IPS DF 6.9 (cell line): ENCODE data around the gene TNFRSF1B.

ENCODE experiments used
- DNase-seq: peaks from one replicate; pipeline ENCODE4 v3.0.0-alpha.2; 2013; ENCODE audit warnings: low read depth, low spot score
- H3K27ac ChIP-seq: one replicate; pipeline ENCODE4 v1.5.1; 2013; ENCODE audit warnings: low read length, control low read depth
- H3K27me3 ChIP-seq: 2 replicates; pipeline ENCODE4 v1.6.1; 2013; ENCODE audit warnings: mild to moderate bottlenecking, low read length; ENCODE audit not compliant: control insufficient read depth, insufficient read depth
- H3K36me3 ChIP-seq: 2 replicates; pipeline ENCODE4 v1.6.1; 2013; ENCODE audit warnings: low read length; ENCODE audit not compliant: control insufficient read depth, insufficient read depth
- H3K4me1 ChIP-seq: 2 replicates; pipeline ENCODE4 v1.6.1; 2013; ENCODE audit warnings: low read length; ENCODE audit not compliant: control insufficient read depth, insufficient read depth
- H3K4me3 ChIP-seq: 2 replicates; pipeline ENCODE4 v1.5.1; 2013; ENCODE audit warnings: mild to moderate bottlenecking, low read length
- H3K9me3 ChIP-seq: 2 replicates; pipeline ENCODE4 v1.6.1; 2013; ENCODE audit warnings: low read length, inconsistent platforms; ENCODE audit not compliant: control insufficient read depth, insufficient read depth
- WGBS: extraction: QIAGEN DNeasy Blood & Tissue Kit; methylation state at CpG from one replicate; pipeline ENCODE4 v1.1.7; 2013; ENCODE audit warnings: mixed read lengths, missing lambda C conversion rate; ENCODE audit not compliant: insufficient read length, insufficient coverage; 5-methylcytosine and 5-hydroxymethylcytosine counted together

Gene TNFRSF1B

DNA sequence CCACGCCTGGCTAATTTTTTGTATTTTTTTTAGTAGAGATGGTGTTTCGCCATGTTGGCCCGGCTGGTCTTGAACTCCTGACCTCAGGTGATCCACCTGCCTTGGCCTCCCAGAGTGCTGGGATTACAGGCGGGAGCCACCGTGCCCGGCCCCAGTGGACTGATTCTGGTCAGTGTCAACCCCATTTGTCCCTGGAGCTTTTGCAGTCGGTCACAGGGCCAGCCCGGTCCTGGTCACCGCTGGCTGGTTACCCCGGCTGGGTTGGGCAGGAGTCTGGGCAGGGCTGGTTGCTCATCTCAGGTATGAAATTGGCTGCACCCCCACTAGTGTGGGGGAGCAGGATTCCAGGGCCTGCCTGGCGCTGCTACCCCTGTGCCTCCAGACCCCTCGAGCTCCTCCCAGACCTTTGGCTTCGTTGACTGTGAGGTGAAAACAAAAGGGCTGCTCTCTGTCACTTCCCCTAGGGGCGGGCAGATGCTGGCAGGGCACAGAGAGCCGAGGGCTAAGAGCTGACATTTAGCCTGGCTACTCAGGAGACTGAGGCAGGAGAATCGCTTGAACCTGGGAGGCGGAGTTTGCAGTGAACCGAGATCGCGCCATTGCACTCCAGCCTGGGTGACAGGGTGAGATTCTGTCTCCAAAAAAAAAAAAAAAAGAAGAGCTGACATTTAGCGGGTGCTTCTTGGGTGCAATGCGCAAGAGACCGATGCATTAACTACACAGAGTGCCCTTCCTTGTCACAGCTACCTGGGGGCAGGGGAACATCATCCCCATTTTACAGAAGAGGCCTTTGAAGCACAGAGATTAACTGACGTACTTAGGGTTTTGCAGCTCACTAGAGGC is 10.6 kb downstream of the TNFRSF1B start:
- Histone ChIP-seq H3K36me3 (no peaks in the 10 kb centered on the region), H3K27me3 (no peaks in the 10 kb centered on the region), H3K27ac (no peak overlapping the region), H3K9me3 (no peaks in the 10 kb centered on the region), H3K4me1 (peaks cover 6% of the 10 kb centered on the region), H3K4me3 (no peak overlapping the region)
- DNase-seq = no peak
- no CpG with 5 or more reads among the region's 24 CpGs for WGBS

GRCh38 chr1:12177999-12178441 is 11.2 kb downstream of the TNFRSF1B start:
- Histone ChIP-seq H3K27ac (no peak overlapping the region), H3K4me1 (peaks cover 6% of the 10 kb centered on the region), H3K4me3 (no peak overlapping the region), H3K9me3 (no peaks in the 10 kb centered on the region), H3K27me3 (no peaks in the 10 kb centered on the region), H3K36me3 (no peaks in the 10 kb centered on the region)
- WGBS = no CpG with 5 or more reads among the region's 14 CpGs
- DNase-seq = no peak

- Histone ChIP-seq H3K36me3 (no peaks in the 10 kb centered on the region), H3K27ac (no peak overlapping the region), H3K9me3 (no peaks in the 10 kb centered on the region), H3K4me1 (peaks cover 6% of the 10 kb centered on the region), H3K27me3 (no peaks in the 10 kb centered on the region), H3K4me3 (no peak overlapping the region)
- DNase-seq = no peak
- no CpG with 5 or more reads among the region's 11 CpGs for WGBS
Observed at GRCh38 chr1:12178511-12178910, 11.7 kb downstream of the TNFRSF1B start.

DNA sequence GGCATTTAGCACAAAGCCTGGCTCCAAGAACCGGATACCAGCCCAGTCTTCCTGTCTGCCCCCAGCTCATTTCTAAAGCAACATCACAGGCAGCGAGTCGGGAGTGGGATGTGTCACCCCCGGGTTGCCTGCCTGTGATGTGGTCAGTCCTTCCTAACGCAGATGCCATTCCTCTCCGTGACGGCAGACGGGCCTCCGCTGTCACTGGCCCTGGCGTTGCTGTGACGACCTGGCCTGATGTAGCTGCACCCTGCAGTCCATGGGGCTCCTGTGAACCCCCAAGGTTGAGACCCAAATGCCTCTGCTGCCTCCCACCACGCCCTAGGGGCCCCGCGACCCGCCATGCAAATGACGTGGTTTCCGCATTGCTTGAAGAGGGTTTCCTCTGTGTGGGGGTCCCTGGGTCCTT is 12.3 kb downstream of the TNFRSF1B start:
- Histone ChIP-seq H3K4me1 (peaks cover 6% of the 10 kb centered on the region), H3K36me3 (no peaks in the 10 kb centered on the region), H3K4me3 (no peak overlapping the region), H3K27ac (no peak overlapping the region), H3K9me3 (no peaks in the 10 kb centered on the region), H3K27me3 (no peaks in the 10 kb centered on the region)
- no peak for DNase-seq
- no CpG with 5 or more reads among the region's 17 CpGs for WGBS

DNA sequence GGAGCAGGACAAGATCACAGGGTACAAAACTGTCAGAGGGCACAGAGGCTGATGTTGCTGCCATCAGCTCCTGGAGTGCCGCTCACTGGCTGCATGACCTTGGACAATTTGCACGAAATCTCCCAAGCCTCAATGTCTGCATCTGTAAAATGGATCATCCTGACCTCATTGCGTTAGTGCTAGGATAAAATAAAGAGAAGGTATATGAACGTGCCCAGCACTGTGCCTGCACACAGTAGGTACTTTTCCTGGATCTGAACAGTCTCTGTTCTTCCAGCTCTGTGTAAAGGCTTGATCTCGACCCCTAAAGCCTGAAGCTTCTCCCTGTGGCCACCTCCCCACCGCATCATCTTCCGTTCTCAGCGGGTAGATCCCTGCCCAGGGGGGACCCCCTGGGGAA is 12.9 kb downstream of the TNFRSF1B start:
- Histone ChIP-seq H3K36me3 (no peaks in the 10 kb centered on the region), H3K4me1 (peaks cover 6% of the 10 kb centered on the region), H3K9me3 (no peaks in the 10 kb centered on the region), H3K27ac (no peak overlapping the region), H3K27me3 (no peaks in the 10 kb centered on the region), H3K4me3 (no peak overlapping the region)
- no peak for DNase-seq
- no CpG with 5 or more reads among the region's 8 CpGs for WGBS

GRCh38 chr1:12180315-12180714 is 13.5 kb downstream of the TNFRSF1B start:
- no peak overlapping the region for H3K27ac ChIP-seq
- WGBS = no CpG with 5 or more reads among the region's 10 CpGs

GRCh38 chr1:12180903-12181302 is 14.1 kb downstream of the TNFRSF1B start:
- H3K9me3 ChIP-seq = no peaks in the 10 kb centered on the region
- H3K4me1 ChIP-seq = peaks cover 5% of the 10 kb centered on the region
- H3K27me3 ChIP-seq = no peaks in the 10 kb centered on the region
- no peaks in the 10 kb centered on the region for H3K36me3 ChIP-seq
- no peak for DNase-seq
- H3K4me3 ChIP-seq = no peak overlapping the region
- H3K27ac ChIP-seq = no peak overlapping the region
- no CpG with 5 or more reads among the region's 7 CpGs for WGBS

More at GRCh38 chr1:12180315-12180714, 13.5 kb downstream of the TNFRSF1B start:
- Histone ChIP-seq H3K27me3 (no peaks in the 10 kb centered on the region), H3K9me3 (no peaks in the 10 kb centered on the region), H3K4me3 (no peak overlapping the region), H3K36me3 (no peaks in the 10 kb centered on the region), H3K4me1 (peaks cover 5% of the 10 kb centered on the region)
- DNase-seq = no peak

- DNase-seq = no peak
- Histone ChIP-seq H3K4me1 (peaks cover 5% of the 10 kb centered on the region), H3K4me3 (no peak overlapping the region), H3K27me3 (no peaks in the 10 kb centered on the region), H3K27ac (no peak overlapping the region), H3K9me3 (no peaks in the 10 kb centered on the region), H3K36me3 (no peaks in the 10 kb centered on the region)
- WGBS = no CpG with 5 or more reads among the region's 7 CpGs
Observed at GRCh38 chr1:12181568-12181967, 14.8 kb downstream of the TNFRSF1B start.

GRCh38 chr1:12182410-12182984 is 15.7 kb downstream of the TNFRSF1B start:
- WGBS = no CpG with 5 or more reads among the region's 4 CpGs
- no peak for DNase-seq
- no peaks in the 10 kb centered on the region for H3K27me3 ChIP-seq
- no peaks in the 10 kb centered on the region for H3K9me3 ChIP-seq
- no peak overlapping the region for H3K27ac ChIP-seq
- H3K4me3 ChIP-seq = no peak overlapping the region
- peaks cover 3% of the 10 kb centered on the region for H3K4me1 ChIP-seq
- H3K36me3 ChIP-seq = no peaks in the 10 kb centered on the region

DNA sequence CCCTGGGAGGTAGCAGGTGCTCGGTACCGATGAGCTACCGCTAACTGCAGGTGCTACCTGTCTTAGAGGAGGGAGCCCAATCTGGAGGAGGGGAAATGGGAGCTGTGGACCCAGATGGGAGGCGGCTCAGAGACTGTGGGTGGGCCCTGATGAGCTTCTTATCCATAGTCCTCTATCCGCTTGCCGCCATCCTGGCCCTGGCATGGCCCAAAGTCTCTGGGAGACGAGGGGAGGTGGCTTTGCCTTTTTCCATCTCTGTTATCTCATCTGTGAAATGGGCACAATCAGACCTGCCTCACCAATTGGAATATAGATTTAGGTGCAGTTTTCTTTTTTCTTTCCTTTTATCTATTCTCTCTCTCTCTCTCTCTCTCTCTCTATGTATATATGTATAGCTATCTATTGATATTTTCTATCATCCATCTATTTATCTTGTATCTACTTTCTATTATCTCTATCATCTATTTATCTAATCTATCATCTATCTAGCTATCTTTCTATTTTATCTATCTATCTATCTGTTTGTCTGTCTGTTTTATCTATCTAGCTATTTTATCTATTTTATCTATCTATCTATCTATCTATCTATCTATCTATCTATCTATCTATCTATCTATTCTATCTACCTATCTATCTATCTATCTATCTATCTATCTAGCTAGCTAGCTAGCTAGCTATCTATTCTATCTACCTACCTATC is 16.5 kb downstream of the TNFRSF1B start:
- no peak overlapping the region for H3K27ac ChIP-seq
- H3K4me1 ChIP-seq = peaks cover 2% of the 10 kb centered on the region
- H3K9me3 ChIP-seq = no peaks in the 10 kb centered on the region
- H3K4me3 ChIP-seq = no peak overlapping the region
- no peaks in the 10 kb centered on the region for H3K36me3 ChIP-seq
- no peaks in the 10 kb centered on the region for H3K27me3 ChIP-seq
- DNase-seq = no peak
- WGBS = no CpG with 5 or more reads among the region's 7 CpGs
